ENCODE measurements around the gene UBALD2. TPM values are rescaled to one million over a fixed set of nuclear protein-coding genes. Genes with fewer than 3 reads are reported as not detected.
"Not testable (repeated sequence)": the region's sequence is repeated elsewhere in the genome, so short reads cannot be mapped to it uniquely, and the experiment has no call there.

Gene UBALD2
- total and polyA plus RNA-seq, 2 of the 4 experiments (the other 2 are of a cell fraction) = 0.90 to 12.1 TPM

DNA sequence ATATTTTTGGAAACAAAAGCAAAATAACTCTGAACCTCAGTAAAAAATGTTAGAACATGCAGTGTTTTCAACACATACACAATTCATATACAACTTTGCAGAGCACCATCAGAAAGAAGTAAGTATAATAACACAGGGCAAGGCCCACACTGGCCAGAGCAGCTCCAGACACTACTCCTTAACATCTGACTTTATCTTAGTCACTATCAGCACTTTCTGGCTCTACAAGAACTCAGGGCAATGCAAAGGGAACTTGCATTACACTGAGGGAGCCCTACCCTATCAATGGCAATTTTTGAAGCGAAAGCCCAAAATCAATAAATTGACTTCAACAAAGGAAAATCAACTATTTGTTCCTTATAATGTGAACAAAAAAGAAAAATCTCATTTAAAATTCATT lies 41.3 kb upstream of the UBALD2 start:
- WGBS, 2 experiments (ENCODE audit: extremely low coverage in 2 of 2, insufficient read length in 1 of 2) = no CpG with 5 or more reads among the region's 1 CpG
- no peak overlapping the region for H2AK9ac ChIP-seq (replicated peaks; ENCODE audit: low read depth, low read length, poor library complexity)
- DNase-seq (no peak), ATAC-seq (ENCODE audit: low read depth) (no peak)
- no peak overlapping the region for H2BK5ac ChIP-seq (ENCODE audit: low read depth, low read length, poor library complexity, severe bottlenecking)
- intact Hi-C loops (cut with micrococcal nuclease) = no loop called here
- H2BK120ac ChIP-seq (ENCODE audit: low read depth, low read length) = no peak overlapping the region
- dilution Hi-C loops (cut with HindIII; ENCODE audit: low sequenced_read_pairs, unreplicated experiment) = no loop called here
- no peak for TF ChIP-seq CEBPB (IDR thresholded peaks at IDR 0.05; ENCODE audit: low read depth, low read length)
- no peak for TF ChIP-seq RCOR1 (IDR thresholded peaks at IDR 0.05; ENCODE audit: insufficient replicate concordance, low read length)
- no peak for TF ChIP-seq MAFK (IDR thresholded peaks at IDR 0.05; ENCODE audit: low read depth, low read length)
- TF ChIP-seq USF2 (IDR thresholded peaks at IDR 0.05; ENCODE audit: low read depth, low read length) = no peak
- TF ChIP-seq NFE2L2 (IDR thresholded peaks at IDR 0.05; ENCODE audit: low read depth, low read length) = no peak
- TF ChIP-seq RFX5 (IDR thresholded peaks at IDR 0.05; ENCODE audit: low read depth, low read length) = no peak
- no peak for TF ChIP-seq MAZ (IDR thresholded peaks at IDR 0.05; ENCODE audit: borderline replicate concordance, low read depth, low read length)
- TF ChIP-seq MXI1 (IDR thresholded peaks at IDR 0.05; ENCODE audit: borderline replicate concordance, low read depth, low read length) = no peak
- TF ChIP-seq CHD1 (IDR thresholded peaks at IDR 0.05; ENCODE audit: low read depth, low read length) = no peak
- H2BK15ac ChIP-seq (ENCODE audit: low read depth, low read length) = no peak overlapping the region
- no peak overlapping the region for H4K91ac ChIP-seq (ENCODE audit: insufficient read depth, low read depth, low read length)
- H3K9ac ChIP-seq (ENCODE audit: low read depth, low read length) = no peak overlapping the region
- no peak overlapping the region for H2BK20ac ChIP-seq (ENCODE audit: low read depth, low read length)
- H3K79me1 ChIP-seq (ENCODE audit: low read depth in 1 of 2, low read length in 2 of 2) = no peaks in the 10 kb centered on the region
- H3K9me3 ChIP-seq (ENCODE audit: control insufficient read depth, insufficient read depth, low read length) = no peaks in the 10 kb centered on the region
- no peak overlapping the region for H4K5ac ChIP-seq (ENCODE audit: low read depth, low read length)
- in situ Hi-C loops (cut with MboI; ENCODE audit: low sequenced_read_pairs) = no loop called here
- no peaks in the 10 kb centered on the region for H4K20me1 ChIP-seq (ENCODE audit: insufficient read depth, low read length)
- no peak overlapping the region for H2AFZ ChIP-seq (replicated peaks; ENCODE audit: low read length, poor library complexity)
- H2AK5ac ChIP-seq (ENCODE audit: low read depth, low read length) = no peak overlapping the region
- ChIA-PET CTCF (no interaction called here), POLR2A (ENCODE audit: unreplicated experiment) (no interaction called here)
- H3K4me1 ChIP-seq (ENCODE audit: control insufficient read depth, insufficient read depth, low read length) = no peaks in the 10 kb centered on the region
- no peak overlapping the region for H3K23ac ChIP-seq (ENCODE audit: low read depth, low read length)
- no peak overlapping the region for H3K4ac ChIP-seq (ENCODE audit: low read depth, low read length)
- BruUV-seq (replicated peaks) = no TSS peak
- no peak overlapping the region for H4K8ac ChIP-seq (ENCODE audit: low read depth in 2 of 2, low read length in 2 of 2)
- no peaks in the 10 kb centered on the region for H3K27me3 ChIP-seq (ENCODE audit: control insufficient read depth, insufficient read depth, low read length)
- no peak overlapping the region for H3K4me3 ChIP-seq (ENCODE audit: insufficient read depth, low read depth, low read length)
- H3K27ac ChIP-seq (ENCODE audit: insufficient read depth, low read length) = no peak overlapping the region
- H3K56ac ChIP-seq (ENCODE audit: extremely low read depth, insufficient read depth, low read length) = no peak overlapping the region
- no peaks in the 10 kb centered on the region for H3K36me3 ChIP-seq (ENCODE audit: control insufficient read depth, insufficient read depth, low read length)
- no peak overlapping the region for H3K14ac ChIP-seq (replicated peaks; ENCODE audit: low read depth, low read length)
- no peak overlapping the region for H3K18ac ChIP-seq (ENCODE audit: low read depth, low read length)
- H3K9me1 ChIP-seq (ENCODE audit: insufficient read depth, low read length) = no peaks in the 10 kb centered on the region
- H3K4me2 ChIP-seq (ENCODE audit: low read depth, low read length) = no peak overlapping the region

- H4K5ac ChIP-seq (ENCODE audit: low read depth, low read length); H3K4me2 ChIP-seq (ENCODE audit: low read depth, low read length); H2BK15ac ChIP-seq (ENCODE audit: low read depth, low read length); H3K36me3 ChIP-seq (ENCODE audit: control insufficient read depth, insufficient read depth, low read length); BruUV-seq (replicated peaks); H3K79me1 ChIP-seq (ENCODE audit: low read depth in 1 of 2, low read length in 2 of 2); H2BK120ac ChIP-seq (ENCODE audit: low read depth, low read length); DNase-seq; POLR2A ChIA-PET (ENCODE audit: unreplicated experiment); in situ Hi-C loops (cut with MboI; ENCODE audit: low sequenced_read_pairs); H4K91ac ChIP-seq (ENCODE audit: insufficient read depth, low read depth, low read length); H3K9me3 ChIP-seq (ENCODE audit: control insufficient read depth, insufficient read depth, low read length); H4K20me1 ChIP-seq (ENCODE audit: insufficient read depth, low read length); H3K23ac ChIP-seq (ENCODE audit: low read depth, low read length); H4K8ac ChIP-seq (ENCODE audit: low read depth in 2 of 2, low read length in 2 of 2); H3K14ac ChIP-seq (replicated peaks; ENCODE audit: low read depth, low read length); dilution Hi-C loops (cut with HindIII; ENCODE audit: low sequenced_read_pairs, unreplicated experiment); H3K9ac ChIP-seq (ENCODE audit: low read depth, low read length); H3K56ac ChIP-seq (ENCODE audit: extremely low read depth, insufficient read depth, low read length); H2AK5ac ChIP-seq (ENCODE audit: low read depth, low read length); intact Hi-C loops (cut with micrococcal nuclease); H3K9me1 ChIP-seq (ENCODE audit: insufficient read depth, low read length); H2BK20ac ChIP-seq (ENCODE audit: low read depth, low read length); ATAC-seq (ENCODE audit: low read depth); H3K18ac ChIP-seq (ENCODE audit: low read depth, low read length); H3K27ac ChIP-seq (ENCODE audit: insufficient read depth, low read length); H3K27me3 ChIP-seq (ENCODE audit: control insufficient read depth, insufficient read depth, low read length); CTCF ChIA-PET; H3K4me1 ChIP-seq (ENCODE audit: control insufficient read depth, insufficient read depth, low read length); H2BK5ac ChIP-seq (ENCODE audit: low read depth, low read length, poor library complexity, severe bottlenecking); H2AK9ac ChIP-seq (replicated peaks; ENCODE audit: low read depth, low read length, poor library complexity); H2AFZ ChIP-seq (replicated peaks; ENCODE audit: low read length, poor library complexity); H3K4me3 ChIP-seq (ENCODE audit: insufficient read depth, low read depth, low read length); H3K4ac ChIP-seq (ENCODE audit: low read depth, low read length): not testable (repeated sequence)
- no CpG with 5 or more reads among the region's 7 CpGs for WGBS, 2 experiments (ENCODE audit: extremely low coverage in 2 of 2, insufficient read length in 1 of 2)
Observed at GRCh38 chr17:76225373-76226086, 39.6 kb upstream of the UBALD2 start.

Measured in IMR-90 (cell line).